ENCODE measurements around the gene IL22.

Gene IL22

GRCh38 chr12:68253504-68253903, at the start of gene IL22:
Gene IL22, minus strand, starts transcription at chr12:68253604. Its CDS starts 156 bp downstream, at chr12:68253448.
- DNase-seq = no peak

- DNase-seq = no peak
Measured at GRCh38 chr12:68297929-68298328, 44.5 kb upstream of the IL22 start.

GRCh38 chr12:68294251-68294650, 40.8 kb upstream of the IL22 start:
- DNase-seq = no peak

DNA sequence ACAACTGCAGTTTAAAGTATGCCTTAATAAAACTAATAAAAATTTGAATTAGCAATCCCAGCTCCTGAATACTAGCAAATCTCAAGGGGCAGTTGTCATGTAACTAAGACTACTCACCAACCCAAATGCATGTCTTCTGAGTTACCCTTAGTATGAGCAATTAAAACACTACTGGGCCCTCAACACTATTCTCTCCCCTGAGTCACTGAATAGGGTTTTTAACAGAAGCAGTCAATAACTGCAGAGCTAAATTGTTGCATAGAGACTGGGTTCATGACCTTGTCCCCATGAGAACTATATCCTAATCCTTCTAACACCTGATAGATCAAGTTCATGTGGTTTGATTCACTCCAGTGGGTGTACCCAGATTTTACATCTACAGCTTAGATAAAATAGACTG, 39.9 kb upstream of the IL22 start:
- DNase-seq = no peak

GRCh38 chr12:68292151-68292943, 38.9 kb upstream of the IL22 start:
- no peak for DNase-seq

- DNase-seq = no peak
Measured at GRCh38 chr12:68291396-68292036, 38.1 kb upstream of the IL22 start.

DNA sequence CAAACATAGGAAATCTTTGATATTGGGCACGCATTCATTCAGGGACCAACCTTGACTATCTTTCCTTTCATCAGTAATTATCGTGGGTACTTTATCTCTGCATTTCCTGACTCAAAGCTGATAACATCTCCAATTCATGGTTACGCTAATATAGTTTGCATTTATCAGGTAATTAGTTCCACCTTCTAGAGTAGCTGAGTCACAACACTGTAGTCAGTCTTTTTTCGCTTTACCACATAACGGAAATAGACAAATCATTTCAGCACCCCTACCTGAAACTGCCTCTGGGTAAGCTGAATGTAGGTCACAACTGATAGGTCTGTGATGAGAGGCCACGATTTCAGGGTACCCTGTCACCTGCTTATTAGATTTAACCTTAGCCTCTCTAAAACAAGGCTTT, 36.7 kb upstream of the IL22 start:
- no peak for DNase-seq

DNA sequence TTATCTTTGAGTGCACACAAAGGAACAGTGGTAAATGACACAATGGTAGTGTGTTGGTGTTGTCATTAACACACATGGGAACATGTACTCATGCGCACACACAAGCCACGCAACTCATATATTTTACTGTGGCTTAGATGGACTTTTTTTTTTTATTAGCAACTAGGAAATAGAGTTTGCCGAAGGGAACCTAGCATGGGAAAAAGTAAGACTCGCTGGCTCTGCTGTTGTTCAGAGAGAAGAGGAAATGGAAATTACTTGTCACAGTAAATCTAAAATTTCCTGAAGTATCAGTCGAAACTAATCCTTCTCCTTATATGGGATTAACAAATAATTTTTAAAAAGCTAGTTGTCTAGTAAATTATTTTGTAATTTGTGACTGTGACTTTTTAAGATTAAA, 33.7 kb upstream of the IL22 start:
- DNase-seq = no peak

DNA sequence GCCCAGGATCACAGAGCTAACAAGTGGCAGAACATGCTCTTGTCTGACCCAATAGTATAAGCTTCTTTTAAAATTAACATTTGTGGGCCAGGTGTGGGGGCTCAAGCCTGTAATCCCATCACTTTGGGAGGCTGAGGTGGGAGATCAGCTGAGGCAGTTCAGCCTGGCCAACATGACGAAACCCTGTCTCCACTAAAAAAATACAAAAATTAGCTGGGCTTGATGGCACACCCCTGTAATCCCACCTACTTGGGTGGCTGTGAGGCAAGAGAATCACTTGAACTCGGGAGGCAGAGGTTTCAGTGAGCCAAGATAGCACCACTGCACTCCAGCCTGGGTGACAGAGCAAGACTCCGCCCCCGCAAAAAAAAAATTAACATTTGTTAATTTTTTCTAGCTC, 33.0 kb upstream of the IL22 start:
- DNase-seq = no peak

DNA sequence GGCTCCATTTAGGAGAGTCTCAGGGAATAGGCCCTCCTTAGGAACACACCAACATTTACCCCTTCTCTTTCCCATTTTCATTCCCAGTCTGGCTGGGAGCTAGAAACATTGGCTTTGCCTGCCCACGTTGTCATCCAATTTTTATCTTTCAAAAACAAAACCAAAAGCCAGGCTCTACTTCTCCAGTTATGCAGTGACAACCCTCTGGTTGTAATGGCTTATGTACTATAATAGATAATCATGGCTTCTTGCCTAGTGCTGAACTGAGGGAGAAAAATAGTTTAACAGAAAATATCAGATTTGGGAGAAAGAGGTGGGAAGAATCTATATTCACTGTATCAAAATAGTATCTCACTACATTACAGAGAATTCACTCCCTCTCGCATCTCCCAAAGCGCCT, 32.1 kb upstream of the IL22 start:
- DNase-seq = no peak

DNA sequence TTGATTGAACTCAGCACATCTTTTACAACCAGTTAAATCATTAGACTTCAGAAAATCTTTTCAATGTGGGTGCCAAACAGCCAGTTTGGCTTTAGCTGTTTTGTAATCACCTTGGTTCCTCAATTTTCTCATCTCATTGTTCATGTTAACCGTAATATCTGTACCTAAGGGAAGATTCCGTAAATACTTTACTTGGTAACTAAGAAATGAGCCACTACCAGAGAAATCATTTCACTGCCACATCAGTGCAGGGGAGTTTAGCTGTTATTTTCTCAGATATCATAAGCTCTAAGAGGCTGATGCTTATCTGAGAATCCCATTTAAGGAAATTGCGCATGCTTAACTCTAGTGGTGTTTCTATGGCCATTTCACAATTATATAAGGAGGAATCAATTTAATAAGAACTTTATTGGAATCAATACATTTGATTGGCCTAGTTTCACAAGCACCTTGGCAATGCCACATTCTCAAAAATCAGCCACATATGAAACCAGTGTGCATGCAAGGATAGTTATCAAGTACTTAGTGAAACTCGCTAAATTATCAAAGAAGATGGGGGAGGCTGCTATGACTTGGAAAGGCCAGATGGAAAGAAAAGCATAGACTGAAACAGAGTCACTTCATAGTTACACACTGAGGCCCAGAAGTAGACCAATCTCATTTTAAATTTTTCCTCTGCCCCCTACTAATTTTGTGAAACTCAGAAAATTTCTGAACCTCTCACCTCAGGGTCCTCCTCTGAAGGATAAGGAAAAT, 28.1 kb upstream of the IL22 start:
- DNase-seq = no peak

DNA sequence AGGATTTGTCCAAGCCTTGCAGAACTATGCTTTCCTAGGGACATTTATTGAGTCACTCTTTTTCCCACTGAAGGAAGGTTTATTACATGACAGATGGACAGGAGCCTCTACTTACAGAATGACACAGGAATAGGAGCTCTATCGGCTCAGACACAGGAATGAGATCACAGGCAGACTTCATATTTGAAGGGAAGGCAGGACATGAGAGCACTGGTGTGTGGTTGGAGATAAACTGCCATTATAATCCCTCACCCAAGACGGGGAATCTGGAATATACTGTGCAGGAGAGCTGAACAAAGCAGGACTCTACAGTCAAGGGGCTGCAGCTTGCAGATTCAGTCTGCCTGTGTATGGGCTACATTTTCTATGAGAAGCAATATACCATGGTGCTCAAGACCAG, 26.8 kb upstream of the IL22 start:
- DNase-seq = no peak

DNA sequence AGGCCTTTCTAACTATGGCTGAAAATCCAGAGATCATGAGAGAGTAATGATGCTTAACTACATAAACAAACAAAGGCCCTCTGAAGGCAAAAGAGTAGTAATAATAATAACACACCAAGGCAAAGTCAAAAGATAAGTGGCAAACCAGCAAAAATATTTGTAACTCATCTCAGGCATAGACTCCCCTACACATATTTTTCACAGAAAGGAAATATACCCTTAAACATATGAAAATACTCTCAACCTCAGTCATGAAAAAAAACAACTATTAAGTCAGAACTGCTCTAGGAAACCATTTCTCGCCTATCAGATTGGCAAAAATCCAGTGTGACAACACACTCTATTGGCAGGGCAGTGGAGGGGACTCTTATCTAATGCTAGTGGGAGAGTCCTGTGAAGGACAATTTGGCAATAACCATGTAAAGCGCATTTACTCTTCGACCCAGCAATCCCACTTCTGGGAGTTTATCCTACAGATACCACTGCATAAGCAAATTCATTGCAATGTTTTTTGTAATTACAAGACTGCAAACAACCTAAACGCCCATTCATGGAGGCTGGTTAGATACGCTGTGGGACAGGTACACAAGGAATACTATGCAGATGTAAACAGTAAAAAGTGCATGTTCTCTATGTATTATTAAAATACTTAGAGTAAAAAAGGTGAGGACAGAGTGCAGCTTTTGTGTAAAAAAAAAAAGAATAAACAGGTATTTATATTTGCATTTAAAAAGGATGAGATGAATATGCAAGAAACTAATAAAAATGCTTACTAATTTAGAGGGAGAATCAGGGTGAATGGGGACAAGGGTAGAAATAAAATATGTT, 26.0 kb upstream of the IL22 start:
- no peak for DNase-seq

- DNase-seq = no peak
Measured at GRCh38 chr12:68276402-68276930, 23.1 kb upstream of the IL22 start.

DNA sequence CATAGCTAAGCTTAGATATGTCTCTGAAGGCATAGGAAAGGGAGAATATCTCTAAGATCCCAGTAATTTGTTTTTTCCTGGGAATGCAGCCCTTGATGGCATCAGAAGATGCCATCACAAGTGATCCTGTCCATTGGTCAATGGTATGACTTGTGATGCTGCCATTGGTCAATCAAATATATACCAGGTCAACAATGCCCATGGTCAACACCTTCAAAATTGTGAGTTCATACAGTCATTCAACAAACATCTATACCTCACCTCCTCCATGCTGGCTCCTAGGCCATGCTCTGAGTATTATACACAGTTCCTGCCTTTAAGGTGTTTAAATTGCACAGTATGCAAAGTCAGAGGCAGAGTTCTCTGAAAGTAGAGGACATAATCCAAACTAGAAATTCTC, 19.3 kb upstream of the IL22 start:
- DNase-seq = no peak

DNA sequence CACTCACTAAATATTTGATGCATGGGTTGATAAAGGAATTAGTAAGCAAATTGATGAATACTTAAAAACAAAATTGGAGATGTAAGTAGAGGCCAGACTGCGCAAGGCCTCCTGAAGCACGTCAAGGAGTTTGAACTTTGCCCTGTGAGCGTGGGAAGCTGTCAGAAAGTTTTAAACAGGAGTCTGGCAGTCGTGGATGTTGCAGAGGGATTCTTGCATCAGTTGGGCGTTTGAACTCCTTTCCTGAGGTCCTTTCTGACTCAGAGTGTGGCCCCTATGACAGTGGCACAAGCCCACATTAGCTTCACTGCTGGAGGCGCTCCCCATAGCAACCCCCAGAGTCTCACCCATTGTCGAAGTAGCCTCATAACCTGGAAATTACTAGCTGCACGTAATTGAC, 17.9 kb upstream of the IL22 start:
- no peak for DNase-seq

- DNase-seq = no peak
Measured at GRCh38 chr12:68270358-68270757, 17.0 kb upstream of the IL22 start.

DNA sequence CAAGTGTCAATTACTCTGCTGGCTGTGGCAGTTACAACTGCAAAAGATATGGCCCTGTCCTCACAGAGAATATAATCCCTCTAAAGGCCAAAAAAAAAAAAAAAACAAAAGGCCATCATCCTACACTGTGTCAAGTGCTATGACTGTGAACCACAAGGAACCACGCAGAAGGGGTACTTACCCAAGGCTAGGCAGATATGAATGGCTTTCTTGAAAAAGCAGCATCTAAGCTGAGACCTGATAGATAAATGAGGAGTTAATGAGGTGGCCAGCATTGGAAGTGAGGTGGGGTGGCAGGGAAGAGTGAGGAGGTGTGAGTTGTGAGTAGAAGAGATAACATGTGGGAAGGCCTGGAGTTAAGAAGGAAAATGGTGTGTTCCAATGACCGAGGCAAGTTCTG, 16.4 kb upstream of the IL22 start:
- no peak for DNase-seq

DNA sequence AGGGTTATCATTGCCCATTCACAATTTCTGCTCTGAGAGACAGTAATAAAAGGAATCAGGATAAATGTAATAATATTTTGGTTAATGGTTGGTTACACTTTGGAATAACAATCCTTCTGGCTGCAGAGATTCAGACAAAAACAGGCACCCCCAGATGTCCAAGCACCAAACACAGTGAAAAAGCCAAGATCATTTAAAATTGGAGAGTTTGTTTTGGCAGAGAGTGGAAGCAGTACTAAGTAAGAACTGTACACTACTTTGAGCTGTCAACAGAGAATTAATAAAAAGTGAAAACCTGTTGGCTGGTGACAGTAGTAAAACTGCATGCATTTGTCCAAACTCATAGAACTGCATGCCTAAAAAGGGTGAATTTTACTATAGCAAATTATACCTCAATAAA, 15.6 kb upstream of the IL22 start:
- DNase-seq = no peak

DNA sequence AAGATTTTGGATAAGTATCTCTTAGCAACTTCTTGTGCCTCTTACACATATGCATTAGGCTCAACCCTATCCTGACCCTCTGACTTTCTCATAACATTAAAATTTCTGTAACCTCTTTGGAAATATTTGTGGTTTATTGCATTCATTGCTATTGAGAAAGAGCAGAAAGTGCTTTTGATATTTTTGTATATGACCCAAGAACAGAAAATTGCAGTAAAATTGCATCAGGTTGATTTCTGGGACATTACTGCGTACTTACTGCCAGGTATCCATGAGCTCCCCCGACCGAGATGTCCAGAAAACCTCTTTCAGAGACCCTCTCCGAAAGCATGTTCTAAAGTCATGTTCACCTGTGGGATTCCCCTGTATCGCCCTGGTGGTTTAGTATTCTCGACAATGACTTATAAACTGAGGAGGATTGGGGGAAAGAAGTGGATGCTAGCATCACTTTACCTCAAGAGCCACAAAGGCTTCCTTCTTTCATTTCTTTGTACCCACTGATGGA, 14.5 kb upstream of the IL22 start:
- DNase-seq = no peak

GRCh38 chr12:68264857-68265256, 11.5 kb upstream of the IL22 start:
- DNase-seq = no peak

DNA sequence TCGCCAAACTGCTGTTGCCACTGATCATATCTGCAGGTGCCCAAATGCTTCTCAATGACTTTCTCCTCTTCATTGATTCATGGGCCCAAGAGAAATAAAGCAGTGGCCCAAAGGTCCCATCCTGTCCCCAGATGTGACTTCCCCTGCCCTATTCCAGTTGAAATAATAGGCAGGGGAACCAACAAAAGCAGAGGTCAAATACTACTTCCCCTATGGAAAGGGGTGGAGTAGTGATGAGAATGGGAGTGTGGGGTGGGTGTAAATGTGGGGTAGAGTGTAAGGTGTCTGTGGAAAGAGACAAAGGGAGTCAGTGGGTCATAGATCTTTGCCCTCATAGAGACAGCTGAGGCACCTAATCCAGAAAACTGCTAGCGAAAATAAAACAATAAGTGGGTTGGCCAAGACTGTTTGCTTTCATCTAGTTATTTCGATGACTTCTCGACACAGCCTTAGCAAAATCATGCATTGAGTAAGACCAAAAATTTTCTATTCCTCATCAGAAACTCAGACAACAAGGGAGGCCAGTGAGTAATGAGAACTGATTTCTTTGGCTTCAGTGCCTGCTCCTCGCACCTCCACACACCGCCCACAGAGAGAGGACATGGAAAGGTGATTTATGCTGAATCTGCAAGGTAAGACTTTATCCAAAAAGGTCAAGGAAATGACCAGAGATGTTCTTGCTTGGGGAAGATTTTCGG, 10.9 kb upstream of the IL22 start:
- DNase-seq = no peak

Measured in cortex of kidney (tissue), 1 donor.